Left lung (tissue), 10 donors: ENCODE data around the gene RNF167. TPM values are rescaled to one million over a fixed set of nuclear protein-coding genes. Genes with fewer than 3 reads are reported as not detected.

Source experiments
- ATAC-seq: fragments of 200-7000 bp; cut with Tn5 transposase; one replicate; pipeline ENCODE4 v1.9.1; 2020; ENCODE audit warnings: moderate library complexity
- DNase-seq, 4 donors: peaks; one replicate each; pipeline ENCODE4 v3.0.0-alpha.2; 2013 to 2020
- H3K27ac ChIP-seq, 2 donors: fragments of 200-600 bp; sonication (generic) in 1 of 2; one replicate each; pipeline versions ENCODE4 v1.5.0 to v1.8.0; 2020 to 2021
- H3K27me3 ChIP-seq, 2 donors: fragments of 200-600 bp; sonication (generic) in 1 of 2; one replicate each; pipeline versions ENCODE4 v1.5.0 to v1.8.0; 2020 to 2021
- H3K36me3 ChIP-seq, 2 donors: fragments of 200-600 bp; sonication (generic) in 1 of 2; one replicate each; pipeline versions ENCODE4 v1.5.0 to v1.8.0; 2020 to 2021
- H3K4me1 ChIP-seq, 2 donors: fragments of 200-600 bp; one replicate each; pipeline ENCODE4 v1.8.0; 2021
- H3K4me3 ChIP-seq, 2 donors: fragments of 200-600 bp; sonication (generic) in 1 of 2; one replicate each; pipeline versions ENCODE4 v1.5.0 to v1.8.0; 2020 to 2021; ENCODE audit warnings: mild to moderate bottlenecking in 1 of 2
- H3K9me3 ChIP-seq, 2 donors: fragments of 200-600 bp; sonication (generic) in 1 of 2; one replicate each; pipeline versions ENCODE4 v1.5.0 to v1.8.0; 2020 to 2021
- CTCF ChIP-seq, 2 donors: fragments of 200-600 bp; sonication (generic) in 1 of 2; IDR thresholded peaks; one replicate each; pipeline versions ENCODE4 v1.5.0 to v1.8.0; 2021; ENCODE audit warnings: antibody characterized with exemption in 2 of 2
- intact Hi-C, 2 donors: fragments of 100-400 bp; cut with DNase I; formaldehyde crosslinking; loops; one replicate each; pipeline versions ENCODE4 v1.11.2 to v1.14.2; 2022
- polyA plus RNA-seq, 6 donors: library from polyadenylated mRNA; unstranded; fragments of 120-200 nt; gene quantifications; one replicate each; pipeline ENCODE4 v1.2.1, GENCODE V29; 2013; ENCODE audit not compliant: insufficient read length in 6 of 6
- total RNA-seq, 2 donors: library from RNA; stranded (reverse); fragmentation: NEBNext Ultra II Directional; extraction: Animal tissue kit (Norgen Biotek cat#: 25700); gene quantifications; one replicate each; pipeline ENCODE4 v1.2.1, GENCODE V29; 2021
- donor health status: DM: no; HTN: yes; CAD: no.
- donor health status: DM: no; HTN: no; CAD: no.

RNF167 gene
- total and polyA plus RNA-seq, 8 donors, result 101 to 126 (median 117) TPM

DNA sequence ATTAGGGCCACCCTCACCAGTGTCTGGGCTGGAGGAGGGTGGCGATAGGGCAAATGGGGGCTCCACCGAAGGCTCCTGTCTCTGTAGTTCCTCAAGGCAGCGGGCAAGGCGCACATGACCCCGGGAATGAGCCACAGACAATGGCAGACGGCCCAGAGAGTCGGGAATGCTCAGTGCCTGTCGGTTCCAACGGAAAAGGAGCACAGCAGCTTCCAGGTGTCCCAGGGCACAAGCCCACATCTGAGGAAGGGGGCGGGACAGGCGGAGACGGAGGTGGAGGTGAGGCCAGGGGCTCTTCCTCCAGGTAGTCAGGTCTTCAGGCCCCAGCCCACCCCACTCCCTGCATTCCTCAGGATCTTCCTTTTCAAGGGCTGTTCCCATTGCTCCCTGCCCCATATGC lies 32.7 kb downstream of the RNF167 start:
- Histone ChIP-seq H3K36me3 (peaks cover 0 to 91% of the 10 kb centered on the region in 2 donors), H3K4me1 (peaks cover 11 to 47% of the 10 kb centered on the region in 2 donors), H3K4me3 (no peak overlapping the region), H3K27ac (peak overlapping the region in 1 of 2 donors; percentile 2), H3K27me3 (no peaks in the 10 kb centered on the region), H3K9me3 (no peaks in the 10 kb centered on the region)
- intact Hi-C loops, result loop anchor here in 1 of 2 donors (10.0 kb wide), 1 partner anchor 68 kb away; the partner anchor contains the start of gene CHRNE
- no peak for ATAC-seq
- no peak for TF ChIP-seq CTCF (IDR thresholded peaks at IDR 0.05)
- DNase-seq, result no peak

GRCh38 chr17:4973256-4974114 lies 33.4 kb downstream of the RNF167 start:
- H3K4me3 ChIP-seq, result no peak overlapping the region
- intact Hi-C loops, result loop anchor here in 1 of 2 donors (10.0 kb wide), 1 partner anchor 69 kb away; the partner anchor contains the start of gene CHRNE
- peaks cover 9 to 45% of the 10 kb centered on the region in 2 donors for H3K4me1 ChIP-seq
- peak overlapping the region in 1 of 2 donors; percentile 2 for H3K27ac ChIP-seq
- no peak for TF ChIP-seq CTCF (IDR thresholded peaks at IDR 0.05)
- ATAC-seq (peak; percentile 6), DNase-seq (no peak)
- H3K36me3 ChIP-seq, result peaks cover 0 to 98% of the 10 kb centered on the region in 2 donors
- H3K9me3 ChIP-seq, result no peaks in the 10 kb centered on the region
- no peaks in the 10 kb centered on the region for H3K27me3 ChIP-seq

DNA sequence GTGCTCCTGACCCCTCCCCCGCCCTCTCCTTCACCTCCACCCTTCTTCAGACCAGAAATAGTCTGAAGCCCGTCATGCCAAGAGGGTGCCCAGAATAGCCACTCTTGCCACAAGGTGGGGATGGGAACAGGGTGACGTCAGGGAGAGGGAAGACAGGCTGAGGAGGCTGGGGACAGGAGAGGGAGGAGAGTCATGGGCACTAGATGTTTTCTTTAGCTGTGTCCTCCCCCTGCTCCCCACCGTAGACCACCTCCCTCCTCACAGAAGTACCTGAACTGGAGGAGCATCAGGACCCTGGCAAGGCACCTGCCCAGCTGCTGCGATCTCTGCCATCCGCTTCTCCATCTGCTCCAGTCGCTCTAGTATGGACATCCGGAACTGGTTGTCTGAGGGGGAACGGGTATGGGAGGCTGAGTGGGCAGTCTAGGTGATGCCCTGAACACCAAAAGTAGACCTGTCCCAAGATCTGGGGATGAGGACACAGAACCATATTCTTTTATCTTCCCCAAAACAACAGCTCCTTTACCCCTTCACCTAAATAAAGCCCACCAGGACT lies 34.1 kb downstream of the RNF167 start:
- Histone ChIP-seq H3K36me3 (peaks cover 0 to 98% of the 10 kb centered on the region in 2 donors), H3K9me3 (no peaks in the 10 kb centered on the region), H3K4me1 (peaks cover 2 to 45% of the 10 kb centered on the region in 2 donors), H3K27ac (peak overlapping the region in 1 of 2 donors; percentile 2), H3K27me3 (no peaks in the 10 kb centered on the region), H3K4me3 (no peak overlapping the region)
- intact Hi-C loops, result loop anchor here in 1 of 2 donors (10.0 kb wide), 1 partner anchor 69 kb away; the partner anchor contains the start of gene CHRNE
- ATAC-seq, result peak; percentile 42
- no peak for TF ChIP-seq CTCF (IDR thresholded peaks at IDR 0.05)
- DNase-seq, result peak in 1 of 4 donors; percentile 58

DNA sequence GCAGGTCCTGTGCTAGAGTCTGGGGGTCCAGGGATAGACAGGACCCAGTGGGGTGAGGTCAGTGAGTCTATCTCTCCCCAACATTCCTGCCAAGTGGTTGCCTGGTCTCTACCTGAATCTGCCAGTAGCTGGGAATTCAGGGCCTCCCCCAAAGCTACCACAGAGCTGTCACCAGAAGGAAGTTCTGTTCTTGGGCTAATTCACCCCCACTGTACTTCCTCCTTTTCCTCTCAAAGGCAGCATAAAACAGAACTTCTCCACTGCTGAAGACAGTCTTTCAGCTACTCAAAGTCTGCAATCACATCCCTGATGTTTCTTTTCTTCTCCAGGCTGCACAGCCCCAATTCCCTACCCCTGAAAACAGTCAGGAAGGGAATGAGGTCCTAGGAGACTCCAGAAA lies 38.7 kb downstream of the RNF167 start:
- no peaks in the 10 kb centered on the region for H3K9me3 ChIP-seq
- intact Hi-C loops, result loop anchor here in 1 of 2 donors (10.0 kb wide), 1 partner anchor 74 kb away; the partner anchor contains the start of gene CHRNE
- no peak overlapping the region for H3K4me3 ChIP-seq
- DNase-seq (no peak), ATAC-seq (peak; percentile 16)
- H3K4me1 ChIP-seq, result peaks cover 0 to 58% of the 10 kb centered on the region in 2 donors
- H3K36me3 ChIP-seq, result peaks cover 0 to 98% of the 10 kb centered on the region in 2 donors
- H3K27me3 ChIP-seq, result no peaks in the 10 kb centered on the region
- TF ChIP-seq CTCF (IDR thresholded peaks at IDR 0.05), result no peak
- peak overlapping the region in 1 of 2 donors; percentile 86 for H3K27ac ChIP-seq
